Fibroblast of skin of left quadriceps (primary cell): ENCODE data around the gene RNU1-4.
"Not testable (repeated sequence)": the region's sequence is repeated elsewhere in the genome, so short reads cannot be mapped to it uniquely, and the experiment has no call there.

Source experiments
- DNase-seq, 2 experiments: peaks; one replicate each; pipeline ENCODE4 v3.0.0-alpha.2; 2013; ENCODE audit warnings: low read depth in 2 of 2

Gene RNU1-4

GRCh38 chr1:16728243-16728949, 11.9 kb upstream of the RNU1-4 start:
- not testable (repeated sequence) for DNase-seq

GRCh38 chr1:16732254-16732896, 7.9 kb upstream of the RNU1-4 start:
- DNase-seq = not testable (repeated sequence)

DNA sequence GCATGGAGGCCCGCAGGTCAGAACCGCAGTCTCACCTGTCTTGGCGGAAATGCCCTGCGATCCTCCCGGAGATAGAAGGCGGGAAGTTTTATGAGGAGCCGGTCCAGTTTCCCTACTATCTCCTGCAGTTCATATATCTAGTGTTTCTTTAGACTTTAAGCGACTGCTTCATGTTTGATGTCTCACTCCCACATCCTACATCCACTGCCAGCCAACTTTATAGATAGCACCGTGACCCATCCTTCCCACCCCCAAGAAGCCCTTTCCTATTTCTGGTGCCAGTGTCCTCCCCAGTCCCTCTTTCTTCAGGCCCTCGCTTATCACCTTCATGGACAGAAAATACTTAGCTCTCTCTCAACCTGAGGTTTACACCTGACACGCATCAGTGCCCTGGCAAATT, 914 bp downstream of the RNU1-4 start:
- DNase-seq = not testable (repeated sequence)

DNA sequence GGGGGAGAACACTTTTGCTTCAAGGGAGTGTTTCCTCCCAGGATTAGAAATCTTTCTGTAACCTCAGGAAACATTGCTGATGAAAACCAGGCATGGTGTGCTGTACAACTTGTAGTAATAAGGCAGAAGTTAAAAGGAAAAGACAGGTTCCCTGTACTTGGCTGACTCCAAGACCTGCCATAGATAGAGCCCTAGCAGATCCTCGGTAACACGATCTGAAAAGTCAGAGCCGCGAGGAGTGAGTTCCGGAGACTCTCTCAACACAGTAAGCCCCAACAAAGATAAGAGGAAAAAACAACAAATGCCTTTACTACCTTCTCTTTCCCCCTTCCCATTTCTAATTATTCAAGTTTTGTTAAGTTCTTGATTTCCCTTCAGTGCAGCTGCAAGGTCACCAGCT, 7.3 kb downstream of the RNU1-4 start:
- DNase-seq = not testable (repeated sequence)

- DNase-seq = not testable (repeated sequence)
Measured at GRCh38 chr1:16748710-16749109, 8.4 kb downstream of the RNU1-4 start.

DNA sequence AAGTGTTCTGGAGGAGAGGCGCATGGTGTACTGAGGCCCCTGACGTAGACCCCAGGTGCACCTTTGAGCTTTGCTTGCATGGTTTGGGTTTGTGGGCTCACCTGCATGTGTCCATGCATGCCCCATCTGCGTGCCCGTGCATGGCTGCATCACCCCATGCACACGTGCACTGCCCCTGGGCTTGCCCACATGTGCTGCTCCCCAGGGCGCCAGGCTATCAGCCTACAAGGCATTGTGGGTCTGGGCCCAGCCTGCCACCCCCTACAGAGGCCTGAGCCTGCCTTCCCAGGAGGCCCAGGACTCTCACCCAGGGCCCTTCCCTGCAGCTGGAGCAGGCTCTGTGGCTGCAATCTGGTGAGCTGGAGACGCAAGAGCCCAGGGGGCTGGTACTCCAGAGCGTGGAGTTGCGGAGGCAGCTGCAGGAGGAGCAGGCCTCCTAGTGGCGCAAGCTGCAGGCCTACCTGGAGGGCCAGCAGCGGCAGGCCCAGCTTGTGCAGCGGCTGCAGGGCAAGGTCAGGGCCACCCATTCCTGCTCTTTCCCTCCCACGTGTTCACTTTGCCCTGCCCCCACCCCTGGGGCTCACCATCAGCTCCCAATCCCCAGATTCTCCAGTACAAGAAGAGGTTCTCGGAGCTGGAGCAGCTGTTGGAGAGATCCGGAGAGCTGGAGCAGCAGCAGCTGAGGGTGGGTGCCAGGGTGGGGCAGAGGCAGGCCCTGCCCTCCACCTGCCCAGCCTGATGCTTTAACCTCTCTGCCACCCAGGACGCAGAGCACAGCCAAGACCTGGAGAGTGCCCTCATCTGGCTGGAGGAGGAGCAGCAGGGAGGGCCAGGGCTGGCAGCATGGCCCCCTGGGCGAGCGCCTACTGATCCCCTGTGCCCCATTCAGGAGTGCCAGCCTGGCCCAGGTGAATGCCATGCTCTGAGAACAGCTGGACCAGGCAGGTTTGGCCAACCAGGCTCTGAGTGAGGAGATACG, 9.9 kb downstream of the RNU1-4 start:
- not testable (repeated sequence) for DNase-seq

GRCh38 chr1:16752770-16753169, 12.5 kb downstream of the RNU1-4 start:
- DNase-seq = not testable (repeated sequence)

- DNase-seq = not testable (repeated sequence)
Measured at GRCh38 chr1:16755385-16755784, 15.1 kb downstream of the RNU1-4 start.

DNA sequence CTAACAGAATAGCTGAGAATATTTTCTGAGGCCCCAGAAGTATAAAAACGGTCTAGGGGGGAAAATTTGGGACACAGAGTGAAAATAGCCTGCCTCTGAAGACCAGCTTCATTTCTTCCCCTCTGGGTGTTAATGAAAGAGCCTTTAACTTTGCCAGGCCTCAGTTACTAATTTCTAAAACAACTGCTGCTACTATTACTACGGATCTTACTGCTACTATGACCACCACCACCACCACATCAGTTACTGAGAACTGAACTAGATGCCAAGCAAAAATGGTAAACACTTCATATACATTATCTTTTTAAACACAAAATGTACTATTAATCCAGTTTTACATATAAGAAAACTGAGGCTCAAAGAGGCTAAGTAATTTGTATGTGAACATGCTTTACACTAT, 15.6 kb downstream of the RNU1-4 start:
- DNase-seq = not testable (repeated sequence)

GRCh38 chr1:16757574-16757973, 17.3 kb downstream of the RNU1-4 start:
- not testable (repeated sequence) for DNase-seq

DNA sequence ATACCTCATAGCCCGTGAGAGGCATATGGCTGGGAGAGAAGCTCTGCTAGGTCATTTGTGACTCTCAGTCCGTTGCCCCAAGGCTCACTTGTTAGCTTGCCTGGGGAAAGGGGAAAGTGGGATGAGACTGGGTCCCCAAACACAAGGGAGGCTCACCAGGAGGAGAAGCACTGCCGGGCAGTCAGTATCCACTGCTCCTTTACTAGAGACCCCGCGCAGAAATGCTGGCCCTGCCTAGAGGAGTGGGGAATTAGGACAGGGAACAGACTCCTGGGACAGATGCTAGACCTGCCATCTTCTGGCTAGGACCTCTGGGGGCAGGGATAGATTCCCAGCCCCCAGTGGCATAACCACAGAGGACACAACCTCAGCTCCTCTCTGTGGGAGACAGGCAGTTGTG, 17.7 kb downstream of the RNU1-4 start:
- DNase-seq = not testable (repeated sequence)

DNA sequence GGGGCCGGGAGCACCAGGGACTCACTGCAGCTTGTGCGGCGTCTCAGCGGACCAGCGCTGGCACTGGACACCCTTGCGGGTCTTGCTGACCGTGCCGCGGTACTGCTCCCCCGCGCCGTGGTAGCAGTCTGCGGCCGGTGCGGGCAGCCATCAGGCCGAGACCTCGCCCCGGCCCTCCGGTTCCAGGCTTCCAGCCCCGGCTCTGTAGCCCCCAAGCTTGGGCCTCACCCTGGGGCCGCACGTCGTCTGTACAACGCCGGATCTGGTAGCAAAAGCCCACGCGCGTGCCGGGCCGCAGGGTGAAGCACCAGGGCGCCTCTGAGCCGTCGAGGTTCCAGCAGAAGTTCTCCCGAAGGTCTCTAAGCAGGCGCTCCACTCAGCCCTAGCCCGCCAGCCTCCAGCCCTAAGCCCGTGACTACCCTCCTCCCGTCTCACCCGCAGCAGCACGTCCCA, 18.8 kb downstream of the RNU1-4 start:
- not testable (repeated sequence) for DNase-seq

DNA sequence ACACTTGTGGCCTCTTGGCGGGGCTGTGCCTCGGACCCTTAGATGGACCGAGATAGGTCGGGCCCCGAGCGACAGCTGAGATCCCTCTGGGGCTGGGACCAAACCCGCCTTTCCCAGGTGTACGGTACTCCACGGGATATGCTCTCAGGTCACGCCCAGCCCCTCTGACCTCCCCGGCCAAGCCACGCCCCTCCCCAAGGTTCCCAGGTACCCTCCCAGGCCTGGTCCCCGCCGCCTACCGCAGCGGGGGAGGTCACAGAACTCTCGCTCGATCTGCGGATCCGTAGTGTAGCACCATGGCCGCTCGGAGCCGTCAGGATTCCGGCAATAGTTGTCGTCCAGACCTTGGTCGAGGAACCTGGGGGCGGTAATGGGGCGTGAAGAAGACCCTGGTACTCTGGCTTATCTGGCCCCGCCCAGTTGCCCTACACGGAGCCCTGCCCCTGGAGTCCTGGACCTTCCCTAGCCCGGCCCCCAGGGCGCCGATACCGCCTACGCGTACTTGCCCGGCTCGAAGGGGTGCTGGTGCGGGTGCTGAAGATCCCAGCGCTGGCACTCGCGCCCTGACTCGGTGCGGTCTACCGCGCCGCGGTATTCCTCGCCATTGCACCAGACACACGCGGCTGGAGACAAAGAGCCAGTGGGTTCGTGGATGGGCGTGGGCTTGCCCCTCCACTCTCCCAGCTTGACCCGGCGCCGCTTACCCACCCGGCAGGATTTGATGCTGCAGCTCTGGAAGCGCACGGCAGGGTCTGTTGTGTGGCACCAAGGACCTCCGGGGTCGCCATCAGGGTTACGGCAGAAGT, 19.5 kb downstream of the RNU1-4 start:
- not testable (repeated sequence) for DNase-seq

DNA sequence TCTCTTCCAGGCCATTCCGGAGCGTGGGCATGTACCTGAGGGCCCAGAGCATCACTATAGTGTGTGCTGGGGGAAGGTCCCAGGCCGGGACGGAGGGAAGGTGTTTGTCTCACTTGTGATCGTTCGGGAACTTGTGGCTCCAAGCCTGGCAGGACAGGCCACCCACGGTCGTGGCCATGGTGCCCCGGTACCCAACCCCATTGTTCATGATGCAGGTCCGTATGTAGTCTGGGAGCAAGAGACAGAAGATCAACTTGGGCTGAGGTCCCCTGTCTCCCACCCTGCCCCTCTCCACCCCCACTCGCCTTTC, 20.1 kb downstream of the RNU1-4 start:
- not testable (repeated sequence) for DNase-seq

DNA sequence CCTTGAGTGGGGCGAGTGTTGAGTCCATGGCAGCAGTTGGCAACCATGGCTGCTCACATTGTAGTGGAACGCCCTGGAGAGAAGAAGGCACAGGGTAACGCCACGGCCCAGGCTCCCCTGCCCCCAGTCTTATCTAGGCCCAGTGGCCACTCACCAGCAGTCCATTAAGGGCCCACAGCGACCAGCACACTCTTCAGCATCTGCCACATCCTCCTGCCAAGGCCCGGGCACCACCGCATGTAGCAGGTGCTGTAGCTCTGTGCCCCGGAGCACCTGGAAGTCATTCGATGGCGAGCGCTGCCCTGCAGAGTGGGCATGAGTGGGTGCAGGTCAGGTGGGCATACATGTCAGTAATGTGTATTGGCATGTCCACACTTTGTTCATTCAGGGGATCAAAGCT, 20.5 kb downstream of the RNU1-4 start:
- not testable (repeated sequence) for DNase-seq

DNA sequence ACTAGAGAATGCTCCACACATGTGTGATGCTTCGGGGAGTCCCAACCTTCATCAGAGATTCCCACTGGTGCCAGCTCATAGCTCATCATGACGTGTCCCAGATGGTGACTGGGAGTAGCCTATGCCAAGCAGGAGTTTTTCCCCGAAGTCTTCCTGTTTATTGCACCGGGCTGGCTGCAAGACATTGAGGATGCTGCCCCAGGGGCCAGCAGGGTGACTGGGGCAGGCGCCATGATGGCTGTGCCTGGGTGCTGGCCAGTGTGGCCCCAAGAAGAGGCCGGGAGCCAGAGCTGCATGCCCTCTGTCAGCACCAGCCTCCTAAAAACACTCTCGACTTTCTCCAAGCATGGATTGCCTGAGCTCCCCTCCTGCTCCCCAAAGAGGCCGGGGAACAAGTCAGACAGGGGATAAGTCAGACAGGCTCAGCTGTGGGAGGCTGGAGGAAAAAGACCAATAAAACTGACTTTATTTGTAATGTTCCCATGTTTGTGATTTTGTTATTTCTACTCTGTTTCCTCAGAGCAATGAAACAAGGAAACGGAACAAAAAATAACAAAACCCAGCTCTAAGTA, 24.0 kb downstream of the RNU1-4 start:
- DNase-seq = not testable (repeated sequence)

DNA sequence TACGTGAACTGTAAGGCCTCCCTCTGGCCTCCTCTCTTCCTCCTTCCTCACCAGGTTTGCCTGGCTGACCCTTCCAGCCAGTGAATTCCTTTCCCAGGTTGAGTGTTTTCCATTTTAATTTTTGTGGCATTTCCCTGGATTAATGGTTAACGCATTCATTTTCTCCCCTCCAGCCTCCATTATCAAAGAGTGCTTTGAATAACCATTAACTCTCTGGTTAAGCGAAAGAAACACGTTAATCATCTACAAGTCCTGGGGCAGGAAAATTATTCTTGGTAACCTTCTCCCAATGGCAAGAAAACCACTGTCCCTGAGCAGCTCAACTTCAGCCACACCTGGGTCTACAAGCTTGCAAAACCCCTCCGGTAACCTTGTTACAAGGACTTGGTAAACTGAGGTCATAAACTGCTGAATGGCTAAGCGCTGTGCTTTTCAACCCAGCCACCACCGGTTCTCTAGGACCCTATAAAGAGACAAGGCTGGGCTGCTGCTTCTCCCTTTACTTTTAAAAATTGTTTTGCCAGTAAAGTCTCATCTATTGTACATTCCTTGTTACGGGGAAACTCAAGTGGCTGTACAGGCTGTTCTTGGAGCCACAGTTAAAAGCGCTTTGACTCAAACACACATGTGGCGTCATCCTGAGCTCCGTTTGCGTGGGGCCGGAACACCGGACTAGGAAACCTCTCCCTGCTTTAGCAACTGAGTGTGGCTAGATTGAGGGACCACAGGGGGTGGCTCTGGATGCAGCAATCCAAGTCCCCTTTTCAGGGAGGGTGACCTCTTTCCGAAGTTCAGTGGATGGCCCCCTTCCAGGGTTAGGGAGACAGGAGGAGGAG, 24.7 kb downstream of the RNU1-4 start:
- not testable (repeated sequence) for DNase-seq

GRCh38 chr1:16765731-16766605, 25.7 kb downstream of the RNU1-4 start:
- DNase-seq = not testable (repeated sequence)

DNA sequence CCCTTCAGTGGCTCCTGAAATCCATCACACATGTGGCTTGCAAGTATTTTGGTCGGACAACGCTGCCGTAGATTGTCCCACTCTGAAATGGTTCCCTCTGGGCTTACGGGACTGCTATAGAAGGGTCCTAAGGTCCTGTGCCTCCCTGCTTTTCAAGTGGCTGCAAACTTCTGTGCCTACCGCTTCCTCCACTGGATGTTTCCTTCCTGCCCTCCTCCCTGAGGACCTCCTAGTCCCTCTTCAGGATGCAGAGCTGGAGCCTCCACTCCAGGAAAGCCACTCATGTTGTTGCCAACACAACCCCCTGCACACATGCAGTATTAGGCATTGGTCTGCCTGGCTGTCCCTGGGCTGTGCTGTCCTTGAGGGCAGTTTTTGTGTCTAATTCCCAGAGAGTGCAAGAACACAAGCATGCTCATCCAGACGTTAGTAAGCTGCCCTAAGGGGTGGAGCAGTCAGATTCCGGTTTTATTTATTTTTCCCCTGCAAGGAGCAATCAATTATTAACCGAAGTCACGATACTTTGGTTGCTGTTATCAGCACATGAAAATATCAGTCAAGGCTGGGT, 26.5 kb downstream of the RNU1-4 start:
- DNase-seq = not testable (repeated sequence)
